Kidney (tissue), 14 donors: Measurements from ENCODE around the gene CEP95. TPM values are rescaled to one million over a fixed set of nuclear protein-coding genes. Genes with fewer than 3 reads are reported as not detected.

Experiments used
- DNase-seq, 5 donors: peaks; one replicate each; pipeline ENCODE4 v3.0.0-alpha.2; 2013 to 2020
- FAIRE-seq: peaks from 2 replicates; lab custom pipeline; 2012; peaks lifted over from hg19 to GRCh38; lab: Jason Lieb, UNC
- H3K27ac ChIP-seq, 2 donors: one replicate each; pipeline ENCODE4 v1.7.0; 2013; ENCODE audit warnings: low read depth in 2 of 2, low read length in 2 of 2, inconsistent platforms in 1 of 2
- H3K27me3 ChIP-seq: one replicate; pipeline ENCODE4 v1.7.1; 2013; ENCODE audit warnings: low read length, inconsistent platforms; ENCODE audit not compliant: control insufficient read depth, insufficient read depth
- H3K36me3 ChIP-seq, 3 donors: one replicate each; pipeline versions ENCODE4 v1.7.0 to v1.7.1; 2013; ENCODE audit warnings: low read length in 3 of 3, control low read depth in 1 of 3, inconsistent platforms in 1 of 3; ENCODE audit not compliant: insufficient read depth in 3 of 3, control insufficient read depth in 2 of 3
- H3K4me1 ChIP-seq, 3 donors: one replicate each; pipeline versions ENCODE4 v1.7.0 to v1.7.1; 2013; ENCODE audit warnings: low read length in 3 of 3, inconsistent platforms in 1 of 3, low read depth in 1 of 3; ENCODE audit not compliant: control insufficient read depth in 2 of 3, insufficient read depth in 2 of 3
- H3K4me3 ChIP-seq, 3 donors: one replicate each; pipeline versions ENCODE4 v1.7.0 to v1.8.1; 2013; ENCODE audit warnings: low read length in 3 of 3, control low read depth in 1 of 3, inconsistent platforms in 1 of 3
- H3K9ac ChIP-seq, 3 donors: one replicate each; pipeline versions ENCODE4 v1.7.0 to v1.7.1; 2013; ENCODE audit warnings: low read length in 3 of 3, control low read depth in 1 of 3, inconsistent platforms in 1 of 3
- H3K9me3 ChIP-seq, 3 donors: one replicate each; pipeline versions ENCODE4 v1.7.0 to v1.7.1; 2013; ENCODE audit warnings: low read length in 3 of 3, control low read depth in 1 of 3, inconsistent platforms in 1 of 3; ENCODE audit not compliant: control insufficient read depth in 2 of 3, insufficient read depth in 1 of 3
- CTCF ChIP-seq: IDR thresholded peaks from 3 replicates; pipeline ENCODE4 v1.5.1; 2012; ENCODE audit warnings: mild to moderate bottlenecking, moderate library complexity, borderline replicate concordance; ENCODE audit not compliant: insufficient read depth; ENCODE audit errors: extremely low read depth
- intact Hi-C: fragments of 100-400 bp; cut with DNase I; formaldehyde crosslinking; loops from one replicate; pipeline ENCODE4 v1.11.1; 2022
- polyA plus RNA-seq: library from polyadenylated mRNA; stranded (reverse); fragments of 350-450 nt; fragmentation: Illumina TruSeq; extraction: RNeasy Lipid Tissue Mini Kit (QIAGEN cat#74804); gene quantifications from one replicate; pipeline ENCODE4 v1.2.3, GENCODE V29; 2014; ENCODE audit warnings: low read depth, low replicate concordance; ENCODE audit not compliant: insufficient read depth
- total RNA-seq: library from RNA; stranded (reverse); fragmentation: NEBNext Ultra II Directional; extraction: Animal tissue kit (Norgen Biotek cat#: 25700); gene quantifications from one replicate; pipeline ENCODE4 v1.2.1, GENCODE V29; 2021
- donor health status: control.
- donor health status: control.
- donor health status: control.
- donor health status: control.
- donor health status: control.
- donor health status: DM: yes; HTN: yes; CAD: no.
- donor health status: Normal renal cell carcinoma (clear cell type).

Gene CEP95
- total and polyA plus RNA-seq, 2 donors from 2014 or later = 25.3 to 49.3 TPM

- no peak for TF ChIP-seq CTCF
- FAIRE-seq = no peak
- intact Hi-C loops = loop anchor here (10.0 kb wide), 1 partner anchor 72 kb away; no protein-coding TSS in a partner anchor
- Histone ChIP-seq H3K4me1 (peaks cover 0 to 15% (median 7%) of the 10 kb centered on the region in 3 donors), H3K27me3 (no peaks in the 10 kb centered on the region), H3K36me3 (peaks cover 23 to 41% (median 31%) of the 10 kb centered on the region in 3 donors), H3K4me3 (peak overlapping the region; percentile 85 to 97 (median 91)), H3K9me3 (no peaks in the 10 kb centered on the region), H3K9ac (peak overlapping the region; percentile 35 to 95 (median 77)), H3K27ac (peak overlapping the region; percentile 76 to 88)
- DNase-seq = peak in 1 of 5 donors; percentile 12
These were observed 10.4 kb upstream of the CEP95 start for GRCh38 chr17:64496348-64496785.

- peak; percentile 24 for TF ChIP-seq CTCF
- Histone ChIP-seq H3K9ac (peak within 1 kb of the TSS; percentile 56 to 95 (median 77)), H3K36me3 (peaks cover 29 to 44% (median 32%) of the 10 kb centered on the region in 3 donors), H3K9me3 (no peaks in the 10 kb centered on the region), H3K4me1 (peaks cover 0 to 15% (median 7%) of the 10 kb centered on the region in 3 donors), H3K27ac (peak within 1 kb of the TSS; percentile 76 to 88), H3K27me3 (no peaks in the 10 kb centered on the region), H3K4me3 (peak within 1 kb of the TSS; percentile 85 to 97 (median 91))
- FAIRE-seq (no peak), DNase-seq (peak; percentile 93 to 97 (median 96))
- intact Hi-C loops = loop anchor here (10.0 kb wide), 1 partner anchor 72 kb away; no protein-coding TSS in a partner anchor
These were observed 9.8 kb upstream of the CEP95 start, which contains the start of gene POLG2 for GRCh38 chr17:64496786-64497564. TSS of gene POLG2 (minus strand) at chr17:64497054. CDS start at chr17:64496968, 86 bp downstream.

GRCh38 chr17:64497565-64498035, 9.2 kb upstream of the CEP95 start:
- no peaks in the 10 kb centered on the region for H3K27me3 ChIP-seq
- H3K36me3 ChIP-seq = peaks cover 31 to 49% (median 35%) of the 10 kb centered on the region in 3 donors
- intact Hi-C loops = loop anchor here (10.0 kb wide), 1 partner anchor 73 kb away; no protein-coding TSS in a partner anchor
- no peak for FAIRE-seq
- peak overlapping the region; percentile 56 to 95 (median 77) for H3K9ac ChIP-seq
- TF ChIP-seq CTCF = no peak
- H3K4me1 ChIP-seq = peaks cover 0 to 20% (median 7%) of the 10 kb centered on the region in 3 donors
- H3K9me3 ChIP-seq = no peaks in the 10 kb centered on the region
- peak overlapping the region; percentile 85 to 97 (median 91) for H3K4me3 ChIP-seq
- DNase-seq = no peak
- peak overlapping the region; percentile 76 to 88 for H3K27ac ChIP-seq
